22Rv1 (cell line): ENCODE data around the gene MIEF1.

Source experiments
- ZFX ChIP-seq: fragments of 450-650 bp; IDR thresholded peaks from 2 replicates; pipeline ENCODE4 v1.6.1; 2017; ENCODE audit warnings: antibody characterized with exemption, borderline replicate concordance
- TF ChIP-seq, protein P1 (sequence below): fragments of 450-650 bp; IDR thresholded peaks from 2 replicates; pipeline ENCODE4 v1.5.1; 2017; ENCODE audit warnings: mild to moderate bottlenecking

DNA sequence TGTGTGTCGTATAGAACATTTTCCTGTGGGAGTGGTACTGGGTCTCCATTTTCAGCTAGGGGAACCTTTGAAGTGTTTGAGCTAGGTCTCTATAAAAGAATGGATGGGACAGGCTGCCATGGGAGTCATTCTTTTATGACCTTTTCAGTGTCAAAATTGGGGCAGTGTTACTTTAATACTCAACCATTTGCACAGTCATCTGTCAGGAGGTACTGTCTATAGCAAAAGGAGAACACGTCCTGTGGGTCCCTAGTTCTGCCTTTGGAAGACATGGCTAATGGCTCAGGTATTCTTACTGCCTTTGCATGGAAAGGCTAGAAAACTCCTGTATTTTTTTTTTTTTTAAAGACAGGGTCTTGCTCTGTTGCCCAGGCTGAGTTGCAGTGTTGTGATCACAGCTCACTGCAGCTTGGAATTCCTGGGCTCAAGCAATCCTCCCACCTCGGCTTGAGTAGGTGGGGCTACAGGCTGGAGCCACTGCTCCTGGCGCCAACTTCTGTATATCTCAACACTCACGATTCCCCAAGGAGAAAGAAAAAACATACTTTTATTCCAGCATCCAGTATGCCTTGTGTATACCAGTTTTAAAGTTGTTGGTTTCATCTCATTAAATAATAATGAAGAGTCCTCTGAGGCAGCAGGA is 16.2 kb downstream of the MIEF1 start:
- TF ChIP-seq, protein P1, sequence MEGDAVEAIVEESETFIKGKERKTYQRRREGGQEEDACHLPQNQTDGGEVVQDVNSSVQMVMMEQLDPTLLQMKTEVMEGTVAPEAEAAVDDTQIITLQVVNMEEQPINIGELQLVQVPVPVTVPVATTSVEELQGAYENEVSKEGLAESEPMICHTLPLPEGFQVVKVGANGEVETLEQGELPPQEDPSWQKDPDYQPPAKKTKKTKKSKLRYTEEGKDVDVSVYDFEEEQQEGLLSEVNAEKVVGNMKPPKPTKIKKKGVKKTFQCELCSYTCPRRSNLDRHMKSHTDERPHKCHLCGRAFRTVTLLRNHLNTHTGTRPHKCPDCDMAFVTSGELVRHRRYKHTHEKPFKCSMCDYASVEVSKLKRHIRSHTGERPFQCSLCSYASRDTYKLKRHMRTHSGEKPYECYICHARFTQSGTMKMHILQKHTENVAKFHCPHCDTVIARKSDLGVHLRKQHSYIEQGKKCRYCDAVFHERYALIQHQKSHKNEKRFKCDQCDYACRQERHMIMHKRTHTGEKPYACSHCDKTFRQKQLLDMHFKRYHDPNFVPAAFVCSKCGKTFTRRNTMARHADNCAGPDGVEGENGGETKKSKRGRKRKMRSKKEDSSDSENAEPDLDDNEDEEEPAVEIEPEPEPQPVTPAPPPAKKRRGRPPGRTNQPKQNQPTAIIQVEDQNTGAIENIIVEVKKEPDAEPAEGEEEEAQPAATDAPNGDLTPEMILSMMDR: no peak
- TF ChIP-seq ZFX: no peak
